Measurements from ENCODE around the gene GREM1.

- TF ChIP-seq CTCF (conservative IDR thresholded peaks at IDR 0.05; ENCODE audit: low read depth, low read length) = no peak
- no peak for TF ChIP-seq EZH2 (IDR thresholded peaks at IDR 0.05; ENCODE audit: borderline replicate concordance, low read depth, low read length, poor library complexity, severe bottlenecking)
Measured at GRCh38 chr15:32735989-32736700, 18.3 kb downstream of the GREM1 start.
